ENCODE measurements around the gene NONO.
A peak's percentile ranks its signal among the peaks of the same experiment; 100 is the strongest.

GRCh38 chrX:71321731-71322130 lies 38.3 kb downstream of the NONO start:
- TF ChIP-seq CTCF (IDR thresholded peaks at IDR 0.05) (no peak), POLR2AphosphoS5 (IDR thresholded peaks at IDR 0.05) (peak in 2 of 4 donors; percentile 29 to 32), POLR2A (IDR thresholded peaks at IDR 0.05) (no peak)
